Measurements from ENCODE around the gene FSIP2. TPM values are rescaled to one million over a fixed set of nuclear protein-coding genes. Genes with fewer than 3 reads are reported as not detected.

The FSIP2 gene
- total and polyA plus RNA-seq, 10 of the 15 experiments (the other 5 are each of a cell fraction or from before 2014, with no cell fraction given) = 0.03 to 1.3 (median 0.13) TPM

- TF ChIP-seq EGR1 (IDR thresholded peaks at IDR 0.05; ENCODE audit: borderline replicate concordance in 1 of 2, low read depth in 2 of 2, low read length in 2 of 2) = no peak
Observed at GRCh38 chr2:185734658-185735057, 3.9 kb upstream of the FSIP2 start (continued).

- H3K27me3 ChIP-seq (replicated peaks in 1 of 2; ENCODE audit: control insufficient read depth in 2 of 2, insufficient read depth in 2 of 2, low read length in 1 of 2) = no peaks in the 10 kb centered on the region
- H3K36me3 ChIP-seq (ENCODE audit: control insufficient read depth in 2 of 2, insufficient read depth in 2 of 2, low read length in 1 of 2) = no peaks in the 10 kb centered on the region
- ATAC-seq (no peak), FAIRE-seq (no peak), DNase-seq (ENCODE audit: low read depth, low spot score) (no peak)
- intact Hi-C loops (cut with micrococcal nuclease; ENCODE audit: unreplicated experiment) = loop anchor here (10.0 kb wide), 2 partner anchors 531 to 729 kb away; no protein-coding TSS in a partner anchor
- TF ChIP-seq CEBPZ (IDR thresholded peaks at IDR 0.05; ENCODE audit: low read depth, low read length) = no peak
- ChIA-PET POLR2A (interaction anchor here (0.6 kb wide), 1 partner anchor 1003 kb away, joined by 3 read pairs; no protein-coding TSS in a partner anchor), RAD21 (ENCODE audit: unreplicated experiment) (no interaction called here), CTCF (interaction anchor here (1.0 kb wide), 1 partner anchor 107 kb away, joined by 3 read pairs; no protein-coding TSS in a partner anchor), SMC1A (ENCODE audit: uncharacterized antibody, unreplicated experiment) (interaction anchor here (0.8 to 2.1 kb wide), 2 partner anchors 11 to 107 kb away, joined by 3 to 5 read pairs; no protein-coding TSS in a partner anchor)
- no peaks in the 10 kb centered on the region for H3K79me2 ChIP-seq (ENCODE audit: control insufficient read depth, insufficient read depth, low read length)
- no peaks in the 10 kb centered on the region for H4K20me1 ChIP-seq (ENCODE audit: control insufficient read depth, insufficient read depth)
- H3K4me2 ChIP-seq (ENCODE audit: control insufficient read depth, insufficient read depth) = no peak overlapping the region
- in situ Hi-C loops (cut with MboI) = no loop called here
- H3K9me3 ChIP-seq (replicated peaks; ENCODE audit: control insufficient read depth, insufficient read depth, low read length) = no peaks in the 10 kb centered on the region
- no peak overlapping the region for H3K9ac ChIP-seq (ENCODE audit: control insufficient read depth, insufficient read depth, low read length)
- H2AFZ ChIP-seq (ENCODE audit: control insufficient read depth, low read depth, low read length) = no peak overlapping the region
- no peaks in the 10 kb centered on the region for H3K4me1 ChIP-seq (ENCODE audit: control insufficient read depth, insufficient read depth, low read length)
- BruUV-seq (replicated peaks) = no TSS peak
- 45% methylated on average over 2 of the region's 2 CpGs for WGBS (ENCODE audit: insufficient coverage, insufficient replicate concordance, low lambda C conversion rate, missing lambda C conversion rate)
- no peak overlapping the region for H3K4me3 ChIP-seq
- H3K27ac ChIP-seq (ENCODE audit: control insufficient read depth, insufficient read depth) = no peak overlapping the region
Observed at GRCh38 chr2:185736210-185736609, 2.4 kb upstream of the FSIP2 start.
